ENCODE results near the gene RAD51B. TPM values are rescaled to one million over a fixed set of nuclear protein-coding genes. Genes with fewer than 3 reads are reported as not detected.

The RAD51B gene
- total and polyA plus RNA-seq, 4 donors = 2.5 to 95.0 (median 9.6) TPM

DNA sequence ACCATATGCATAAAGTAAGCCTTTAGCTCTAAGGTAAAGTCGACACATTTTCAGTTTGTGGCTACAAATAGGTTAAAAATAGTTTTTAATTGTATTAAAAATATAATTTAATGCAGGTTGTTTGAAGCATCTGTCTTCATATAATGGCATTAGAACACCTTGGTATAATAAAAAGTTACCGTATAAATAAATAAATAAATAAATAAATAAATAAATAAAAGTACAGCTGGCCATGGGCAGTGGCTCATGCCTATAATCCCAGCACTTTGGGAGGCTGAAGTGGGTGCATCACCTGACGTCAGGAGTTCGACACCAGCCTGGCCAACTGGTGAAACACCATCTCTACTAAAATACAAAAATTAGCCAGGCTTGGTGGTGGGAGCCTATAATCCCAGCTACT lies 18.8 kb upstream of the RAD51B start:
- TF ChIP-seq, protein P1, sequence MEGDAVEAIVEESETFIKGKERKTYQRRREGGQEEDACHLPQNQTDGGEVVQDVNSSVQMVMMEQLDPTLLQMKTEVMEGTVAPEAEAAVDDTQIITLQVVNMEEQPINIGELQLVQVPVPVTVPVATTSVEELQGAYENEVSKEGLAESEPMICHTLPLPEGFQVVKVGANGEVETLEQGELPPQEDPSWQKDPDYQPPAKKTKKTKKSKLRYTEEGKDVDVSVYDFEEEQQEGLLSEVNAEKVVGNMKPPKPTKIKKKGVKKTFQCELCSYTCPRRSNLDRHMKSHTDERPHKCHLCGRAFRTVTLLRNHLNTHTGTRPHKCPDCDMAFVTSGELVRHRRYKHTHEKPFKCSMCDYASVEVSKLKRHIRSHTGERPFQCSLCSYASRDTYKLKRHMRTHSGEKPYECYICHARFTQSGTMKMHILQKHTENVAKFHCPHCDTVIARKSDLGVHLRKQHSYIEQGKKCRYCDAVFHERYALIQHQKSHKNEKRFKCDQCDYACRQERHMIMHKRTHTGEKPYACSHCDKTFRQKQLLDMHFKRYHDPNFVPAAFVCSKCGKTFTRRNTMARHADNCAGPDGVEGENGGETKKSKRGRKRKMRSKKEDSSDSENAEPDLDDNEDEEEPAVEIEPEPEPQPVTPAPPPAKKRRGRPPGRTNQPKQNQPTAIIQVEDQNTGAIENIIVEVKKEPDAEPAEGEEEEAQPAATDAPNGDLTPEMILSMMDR (IDR thresholded peaks at IDR 0.05; ENCODE audit: control extremely low read depth, extremely low read depth) = no peak
- no peak for DNase-seq
- no peak overlapping the region for H3K9ac ChIP-seq (ENCODE audit: insufficient read depth in 1 of 2, low read length in 2 of 2)
- H3K9me3 ChIP-seq (ENCODE audit: control insufficient read depth in 4 of 4, insufficient read depth in 3 of 4, low read length in 3 of 4) = no peaks in the 10 kb centered on the region
- H3K36me3 ChIP-seq (ENCODE audit: control insufficient read depth in 4 of 4, insufficient read depth in 4 of 4, low read length in 4 of 4) = peaks cover 27 to 61% (median 37%) of the 10 kb centered on the region in 4 donors
- H3K27ac ChIP-seq (ENCODE audit: low read depth in 1 of 2, low read length in 1 of 2) = no peak overlapping the region
- H3K4me1 ChIP-seq (ENCODE audit: control insufficient read depth in 5 of 5, insufficient read depth in 5 of 5, low read length in 5 of 5) = no peaks in the 10 kb centered on the region
- no peak for ATAC-seq (ENCODE audit: insufficient read depth, low FRiP score)
- no peak overlapping the region for H3K4me3 ChIP-seq
- WGBS, 2 donors = 94 to 97% methylated on average over 4 of the region's 4 CpGs
- no peaks in the 10 kb centered on the region for H3K27me3 ChIP-seq (ENCODE audit: control insufficient read depth in 3 of 3, insufficient read depth in 3 of 3, low read length in 2 of 3)

DNA sequence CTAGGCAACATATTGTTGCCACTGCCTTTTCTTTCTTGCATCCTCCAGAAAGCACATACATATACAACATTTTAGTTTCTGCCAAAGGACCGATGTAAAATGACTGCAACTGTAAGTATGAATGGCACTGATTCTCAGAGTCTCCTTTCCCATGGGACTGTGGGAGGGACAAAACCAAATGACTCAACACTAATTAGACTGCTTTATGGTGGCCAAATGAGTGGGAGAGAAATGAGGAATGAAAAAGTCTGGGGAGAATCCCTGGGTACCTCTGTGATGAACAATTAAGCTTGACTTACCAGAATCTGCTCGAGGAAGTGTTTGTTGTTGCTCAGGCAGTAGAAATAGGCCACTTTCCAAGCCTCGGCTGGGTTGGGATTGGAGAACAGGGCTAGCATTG lies 13.3 kb upstream of the RAD51B start:
- ATAC-seq (ENCODE audit: insufficient read depth, low FRiP score) (no peak), DNase-seq (no peak)
- no peak overlapping the region for H3K4me3 ChIP-seq
- H3K9me3 ChIP-seq (ENCODE audit: control insufficient read depth in 4 of 4, insufficient read depth in 3 of 4, low read length in 3 of 4) = no peaks in the 10 kb centered on the region
- 89 to 95% methylated on average over 3 of the region's 3 CpGs for WGBS, 2 donors
- no peaks in the 10 kb centered on the region for H3K27me3 ChIP-seq (ENCODE audit: control insufficient read depth in 3 of 3, insufficient read depth in 3 of 3, low read length in 2 of 3)
- peaks cover 47 to 64% (median 53%) of the 10 kb centered on the region in 4 donors for H3K36me3 ChIP-seq (ENCODE audit: control insufficient read depth in 4 of 4, insufficient read depth in 4 of 4, low read length in 4 of 4)
- H3K4me1 ChIP-seq (ENCODE audit: control insufficient read depth in 5 of 5, insufficient read depth in 5 of 5, low read length in 5 of 5) = no peaks in the 10 kb centered on the region
- no peak overlapping the region for H3K9ac ChIP-seq (ENCODE audit: insufficient read depth in 1 of 2, low read length in 2 of 2)
- TF ChIP-seq, protein P1 (IDR thresholded peaks at IDR 0.05; ENCODE audit: control extremely low read depth, extremely low read depth) = no peak
- no peak overlapping the region for H3K27ac ChIP-seq (ENCODE audit: low read depth in 1 of 2, low read length in 1 of 2)

DNA sequence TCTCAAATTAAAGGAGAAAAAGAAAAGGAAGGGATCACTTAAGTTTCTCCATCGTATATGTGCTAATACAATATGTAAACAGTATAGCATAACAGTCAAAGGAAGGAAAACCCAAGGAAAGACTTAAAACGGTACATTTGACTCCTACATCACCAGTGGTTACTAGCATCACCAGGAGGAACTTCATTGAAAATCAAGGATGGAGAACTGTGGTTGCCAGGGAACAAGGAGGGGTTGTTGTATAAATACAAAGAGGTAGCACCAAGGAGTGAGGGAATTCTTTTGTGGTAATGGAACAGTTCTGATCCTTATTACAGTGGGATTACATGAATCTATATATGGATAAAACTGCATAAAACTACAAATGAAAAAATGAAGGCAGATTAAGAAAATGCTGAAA lies 4.8 kb upstream of the RAD51B start:
- H3K9me3 ChIP-seq (ENCODE audit: control insufficient read depth in 4 of 4, insufficient read depth in 3 of 4, low read length in 3 of 4) = no peaks in the 10 kb centered on the region
- TF ChIP-seq, protein P1 (IDR thresholded peaks at IDR 0.05; ENCODE audit: control extremely low read depth, extremely low read depth) = no peak
- WGBS, 2 donors = 59 to 70% methylated on average over 2 of the region's 2 CpGs
- no peaks in the 10 kb centered on the region for H3K27me3 ChIP-seq (ENCODE audit: control insufficient read depth in 3 of 3, insufficient read depth in 3 of 3, low read length in 2 of 3)
- no peak overlapping the region for H3K9ac ChIP-seq (ENCODE audit: insufficient read depth in 1 of 2, low read length in 2 of 2)
- H3K4me3 ChIP-seq = no peak overlapping the region
- peaks cover under 1 to 13% (median 5%) of the 10 kb centered on the region in 4 donors for H3K36me3 ChIP-seq (ENCODE audit: control insufficient read depth in 4 of 4, insufficient read depth in 4 of 4, low read length in 4 of 4)
- peaks cover 0 to 13% (median 6%) of the 10 kb centered on the region in 5 donors for H3K4me1 ChIP-seq (ENCODE audit: control insufficient read depth in 5 of 5, insufficient read depth in 5 of 5, low read length in 5 of 5)
- no peak overlapping the region for H3K27ac ChIP-seq (ENCODE audit: low read depth in 1 of 2, low read length in 1 of 2)
- no peak for ATAC-seq (ENCODE audit: insufficient read depth, low FRiP score)
- no peak for DNase-seq
